HG02610 (cell line): ENCODE data around the gene TYW1.
"Not testable (repeated sequence)": the region's sequence is repeated elsewhere in the genome, so short reads cannot be mapped to it uniquely, and the experiment has no call there.

Experiments used
- ATAC-seq: cut with Tn5 transposase; IDR thresholded peaks from one replicate; pipeline ENCODE4 v1.9.1; 2021; ENCODE audit warnings: mild to moderate bottlenecking, moderate library complexity; ENCODE audit not compliant: unreplicated experiment

The TYW1 gene

GRCh38 chr7:67120491-67120890 lies 123.9 kb downstream of the TYW1 start:
- ATAC-seq: not testable (repeated sequence)

- not testable (repeated sequence) for ATAC-seq
Observed at GRCh38 chr7:67128257-67128656, 131.6 kb downstream of the TYW1 start.

- ATAC-seq: not testable (repeated sequence)
Observed at GRCh38 chr7:67130766-67131165, 134.1 kb downstream of the TYW1 start.

GRCh38 chr7:67134912-67135311 lies 138.3 kb downstream of the TYW1 start:
- peak; percentile 88 for ATAC-seq

- ATAC-seq: not testable (repeated sequence)
Observed at GRCh38 chr7:67135617-67136486, 139.2 kb downstream of the TYW1 start.

GRCh38 chr7:67137489-67137888 lies 140.9 kb downstream of the TYW1 start:
- ATAC-seq: not testable (repeated sequence)

GRCh38 chr7:67139876-67140275 lies 143.2 kb downstream of the TYW1 start:
- ATAC-seq: not testable (repeated sequence)

GRCh38 chr7:67141001-67141400 lies 144.4 kb downstream of the TYW1 start:
- ATAC-seq: not testable (repeated sequence)

- ATAC-seq: not testable (repeated sequence)
Observed at GRCh38 chr7:67143091-67143786, 146.6 kb downstream of the TYW1 start.

GRCh38 chr7:67145581-67146193 lies 149.1 kb downstream of the TYW1 start:
- ATAC-seq: not testable (repeated sequence)

GRCh38 chr7:67149131-67149530 lies 152.5 kb downstream of the TYW1 start:
- ATAC-seq: not testable (repeated sequence)

- not testable (repeated sequence) for ATAC-seq
Observed at GRCh38 chr7:67154374-67154773, 157.7 kb downstream of the TYW1 start.

GRCh38 chr7:67156064-67156463 lies 159.4 kb downstream of the TYW1 start:
- not testable (repeated sequence) for ATAC-seq

GRCh38 chr7:67163285-67163684 lies 166.7 kb downstream of the TYW1 start:
- peak; percentile 99 for ATAC-seq

- peak; percentile 58 for ATAC-seq
Observed at GRCh38 chr7:67171151-67171550, 174.5 kb downstream of the TYW1 start.

- ATAC-seq: not testable (repeated sequence)
Observed at GRCh38 chr7:67176730-67177129, 180.1 kb downstream of the TYW1 start.

- not testable (repeated sequence) for ATAC-seq
Observed at GRCh38 chr7:67178915-67179688, 182.5 kb downstream of the TYW1 start.

- not testable (repeated sequence) for ATAC-seq
Observed at GRCh38 chr7:67182956-67183750, 186.5 kb downstream of the TYW1 start.

GRCh38 chr7:67184912-67185659 lies 188.5 kb downstream of the TYW1 start:
- peak; percentile 29 for ATAC-seq
